Suprapubic skin (tissue), 4 donors: ENCODE results near the gene ADNP2.

Experiments used
- CTCF ChIP-seq, 2 donors: fragments of 200-600 bp in 1 of 2; fragments of 450-650 bp in 1 of 2; sonication (generic) in 1 of 2; IDR thresholded peaks; one replicate each; pipeline ENCODE4 v1.5.1; 2016 to 2019; ENCODE audit warnings: antibody characterized with exemption in 2 of 2, mild to moderate bottlenecking in 1 of 2, moderate library complexity in 1 of 2
- EP300 ChIP-seq: sonication (generic); formaldehyde crosslinking; IDR thresholded peaks from one replicate; pipeline ENCODE4 v1.6.1; 2017; ENCODE audit warnings: antibody characterized with exemption
- POLR2A ChIP-seq, 2 donors: fragments of 450-650 bp; IDR thresholded peaks; one replicate each; pipeline ENCODE4 v1.6.1; 2017; ENCODE audit warnings: antibody characterized with exemption in 2 of 2, mild to moderate bottlenecking in 2 of 2, moderate library complexity in 2 of 2
- POLR2AphosphoS5 ChIP-seq, 3 donors: sonication (generic); formaldehyde crosslinking; IDR thresholded peaks; one replicate each; pipeline ENCODE4 v1.6.1; 2017; ENCODE audit warnings: antibody characterized with exemption in 3 of 3

DNA sequence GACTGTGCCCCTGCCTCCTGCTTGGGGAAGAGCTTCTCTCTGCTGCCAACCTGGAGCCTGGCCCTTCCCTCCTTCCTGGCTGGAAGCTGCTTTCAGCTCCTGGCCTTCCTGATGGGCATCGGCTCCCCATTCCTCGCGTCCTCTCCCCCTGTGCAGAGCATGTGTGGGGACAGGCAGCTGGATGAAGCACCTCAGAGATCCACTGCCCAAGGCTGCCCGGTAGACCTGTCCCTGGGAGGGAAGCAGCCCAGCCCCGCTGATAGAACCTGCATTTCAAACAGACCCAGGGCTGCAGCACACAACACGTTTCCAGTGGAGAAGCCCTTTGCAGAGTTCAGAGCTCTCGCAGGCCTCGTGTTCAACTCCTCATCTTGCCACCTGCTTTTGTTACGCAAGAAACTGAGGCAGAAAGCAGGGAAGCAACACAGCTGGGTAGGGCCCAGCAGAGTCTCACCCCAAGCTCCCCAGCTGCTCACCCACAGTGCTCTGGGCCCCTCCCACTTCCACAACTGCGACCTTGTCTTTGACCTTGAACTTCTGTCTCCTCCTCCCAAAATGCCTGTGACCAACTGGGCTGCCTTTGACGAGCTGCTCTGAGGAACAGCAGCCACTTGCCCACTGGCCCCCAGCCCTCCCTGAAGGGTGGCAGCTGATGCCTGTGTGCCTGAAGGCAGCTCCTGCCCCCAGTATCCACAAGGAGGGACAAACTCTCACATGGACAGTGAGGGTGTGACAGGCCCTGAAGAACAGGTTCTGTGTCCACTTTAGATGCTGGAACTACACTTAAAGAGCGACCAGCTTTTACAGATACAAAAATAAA lies 72.8 kb downstream of the ADNP2 start:
- TF ChIP-seq POLR2A (IDR thresholded peaks at IDR 0.05) (no peak), EP300 (no peak), CTCF (IDR thresholded peaks at IDR 0.05) (no peak), POLR2AphosphoS5 (IDR thresholded peaks at IDR 0.05) (no peak)
